Left cardiac atrium (tissue), 4 donors: ENCODE results near the gene DUT. TPM values are rescaled to one million over a fixed set of nuclear protein-coding genes. Genes with fewer than 3 reads are reported as not detected.
A peak's percentile ranks its signal among the peaks of the same experiment; 100 is the strongest.

Source experiments
- ATAC-seq, 2 donors: fragments of 200-7000 bp; cut with Tn5 transposase; one replicate each; pipeline ENCODE4 v1.9.1; 2020; ENCODE audit warnings: mild to moderate bottlenecking in 2 of 2, moderate library complexity in 2 of 2
- DNase-seq: peaks from one replicate; pipeline ENCODE4 v3.0.0-alpha.2; 2020
- intact Hi-C, 2 donors: fragments of 100-400 bp; cut with DNase I; formaldehyde crosslinking; loops; one replicate each; pipeline versions ENCODE4 v1.14.1 to v1.15.1; 2022 to 2023
- total RNA-seq, 2 donors: library from RNA; stranded (reverse); fragmentation: NEBNext Ultra II Directional; extraction: Animal tissue kit (Norgen Biotek cat#: 25700); gene quantifications; one replicate each; pipeline ENCODE4 v1.2.1, GENCODE V29; 2021
- donor health status: DM: no; HTN: yes; CAD: no.
- donor health status: DM: no; HTN: yes; CAD: no; lungs with severe emphysema.
- donor health status: DM: yes; HTN: yes; CAD: no.
- donor health status: Dilated cardiomyopathy.

DUT gene
- total RNA-seq, 2 donors from 2014 or later = 76.6 to 83.6 TPM

- intact Hi-C loops = no loop called here
- DNase-seq (no peak), ATAC-seq (no peak)
These were observed 60.7 kb downstream of the DUT start for GRCh38 chr15:48391950-48392349.

DNA sequence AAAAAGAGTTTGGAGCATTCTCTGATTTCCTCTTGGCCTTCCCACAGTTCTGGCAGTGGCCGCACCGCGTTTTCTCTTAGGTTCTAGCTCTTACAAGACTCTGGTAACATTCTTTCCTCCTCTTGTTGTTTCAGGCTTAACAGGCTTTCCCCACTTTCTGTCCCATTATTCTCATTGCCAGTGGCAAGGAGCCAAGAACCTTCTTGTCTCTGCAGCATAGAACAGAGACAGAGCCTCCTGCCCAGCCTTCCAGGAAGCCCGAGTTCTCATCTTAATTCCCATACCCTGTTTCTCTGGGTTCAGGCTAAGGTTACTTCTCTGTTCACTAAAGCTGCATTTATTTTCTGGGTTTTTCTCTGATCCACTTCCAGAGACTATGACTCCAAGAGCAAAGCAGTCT, 61.1 kb downstream of the DUT start:
- DNase-seq (peak; percentile 64), ATAC-seq (peak; percentile 13 to 35)
- intact Hi-C loops = no loop called here

Other genes with a start within 250 kb of the DUT start
- not detected for gene SLC24A5, start 210.4 kb upstream of the DUT start, total RNA-seq
- gene MYEF2, start 153.1 kb upstream of the DUT start, total RNA-seq = 10 to 100 TPM in 1 of 2 donors, 1 to 10 TPM in 1; 6.3 to 13.4 TPM
- gene CTXN2, start 139.8 kb upstream of the DUT start, total RNA-seq = not detected
- gene SLC12A1, start 125.1 kb upstream of the DUT start, total RNA-seq = not detected